ENCODE measurements around the gene L3MBTL4. TPM values are rescaled to one million over a fixed set of nuclear protein-coding genes. Genes with fewer than 3 reads are reported as not detected.

Gene L3MBTL4
- total RNA-seq, 2 experiments from 2014 or later: 0.19 to 0.47 TPM

DNA sequence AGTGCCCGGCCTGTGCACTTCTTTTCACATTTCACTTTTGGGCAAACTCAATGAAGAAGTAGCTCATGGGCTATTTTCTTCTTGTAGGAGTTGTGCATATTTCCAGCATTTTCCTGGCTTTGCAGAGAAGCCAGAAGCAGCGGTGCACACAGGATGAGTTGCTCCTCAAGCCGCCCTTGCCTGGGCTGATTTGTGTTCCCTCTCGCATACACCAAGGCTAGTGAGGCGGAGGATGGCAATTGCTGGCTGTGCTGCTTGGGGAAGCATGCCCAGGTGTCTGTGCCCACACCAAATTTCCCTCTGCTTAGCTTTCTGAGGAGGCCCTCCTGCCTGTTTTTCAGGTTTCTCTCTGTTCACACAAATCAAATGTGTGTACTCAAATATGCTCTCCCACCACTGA, 434.0 kb downstream of the L3MBTL4 start:
- no peak overlapping the region for H3K4me3 Mint-ChIP-seq
- no peaks in the 10 kb centered on the region for H3K27me3 Mint-ChIP-seq
- H3K36me3 Mint-ChIP-seq (ENCODE audit: low read depth): no peaks in the 10 kb centered on the region
- no peaks in the 10 kb centered on the region for H3K36me3 ChIP-seq (ENCODE audit: insufficient read depth, low read length)
- no peak overlapping the region for H3K27ac Mint-ChIP-seq
- H3K27ac ChIP-seq (ENCODE audit: low read depth in 1 of 2, low read length in 2 of 2): no peak overlapping the region
- ATAC-seq (ENCODE audit: poor library complexity) (no peak), DNase-seq (no peak)
- H3K4me1 Mint-ChIP-seq (ENCODE audit: low read depth): no peaks in the 10 kb centered on the region
- H3K4me1 ChIP-seq (ENCODE audit: insufficient read depth, low read length): no peaks in the 10 kb centered on the region
- peaks cover 0 to 3% of the 10 kb centered on the region in 2 experiments for H3K27me3 ChIP-seq (ENCODE audit: control insufficient read depth in 1 of 2, insufficient read depth in 2 of 2, low read length in 2 of 2)
- TF ChIP-seq, protein P1, sequence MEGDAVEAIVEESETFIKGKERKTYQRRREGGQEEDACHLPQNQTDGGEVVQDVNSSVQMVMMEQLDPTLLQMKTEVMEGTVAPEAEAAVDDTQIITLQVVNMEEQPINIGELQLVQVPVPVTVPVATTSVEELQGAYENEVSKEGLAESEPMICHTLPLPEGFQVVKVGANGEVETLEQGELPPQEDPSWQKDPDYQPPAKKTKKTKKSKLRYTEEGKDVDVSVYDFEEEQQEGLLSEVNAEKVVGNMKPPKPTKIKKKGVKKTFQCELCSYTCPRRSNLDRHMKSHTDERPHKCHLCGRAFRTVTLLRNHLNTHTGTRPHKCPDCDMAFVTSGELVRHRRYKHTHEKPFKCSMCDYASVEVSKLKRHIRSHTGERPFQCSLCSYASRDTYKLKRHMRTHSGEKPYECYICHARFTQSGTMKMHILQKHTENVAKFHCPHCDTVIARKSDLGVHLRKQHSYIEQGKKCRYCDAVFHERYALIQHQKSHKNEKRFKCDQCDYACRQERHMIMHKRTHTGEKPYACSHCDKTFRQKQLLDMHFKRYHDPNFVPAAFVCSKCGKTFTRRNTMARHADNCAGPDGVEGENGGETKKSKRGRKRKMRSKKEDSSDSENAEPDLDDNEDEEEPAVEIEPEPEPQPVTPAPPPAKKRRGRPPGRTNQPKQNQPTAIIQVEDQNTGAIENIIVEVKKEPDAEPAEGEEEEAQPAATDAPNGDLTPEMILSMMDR (IDR thresholded peaks at IDR 0.05): no peak
- no peak overlapping the region for H3K4me3 ChIP-seq (ENCODE audit: low read length)
- POLR2A ChIA-PET: no interaction called here
- intact Hi-C loops (cut with DNase I, micrococcal nuclease): no loop called here
- peaks cover 0 to 6% of the 10 kb centered on the region in 2 experiments for H3K9me3 ChIP-seq (ENCODE audit: control insufficient read depth in 1 of 2, insufficient read depth in 1 of 2, low read length in 2 of 2)
- no peaks in the 10 kb centered on the region for H3K9me3 Mint-ChIP-seq
- CTCF ChIA-PET: interaction anchor here (1.2 kb wide), 1 partner anchor 8 kb away, joined by 3 read pairs; no protein-coding TSS in a partner anchor

DNA sequence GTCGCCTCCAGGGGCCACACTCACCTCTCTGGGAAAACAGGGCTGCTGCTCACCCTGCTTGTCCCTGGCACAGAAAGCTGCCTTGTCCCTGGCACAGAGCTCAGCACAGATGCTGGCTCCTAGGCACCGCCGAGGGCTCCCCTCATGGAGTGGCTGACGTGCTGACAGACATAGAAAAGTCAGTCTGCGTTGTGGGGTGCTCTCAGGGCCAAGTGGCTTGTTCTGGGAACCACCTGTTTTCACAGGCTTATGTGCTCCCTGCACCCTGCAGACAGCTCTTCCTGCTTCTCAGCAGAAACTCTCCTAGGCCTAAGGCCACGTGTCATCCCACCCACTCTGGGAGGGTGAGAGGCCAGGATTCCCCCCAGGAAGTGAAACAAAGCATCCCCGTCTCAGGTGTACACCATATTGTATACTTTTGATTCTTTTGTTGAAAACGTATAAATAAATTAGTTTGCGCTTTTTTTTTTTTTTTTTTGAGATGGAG, 434.7 kb downstream of the L3MBTL4 start:
- intact Hi-C loops (cut with DNase I, micrococcal nuclease): no loop called here
- POLR2A ChIA-PET: no interaction called here
- no peaks in the 10 kb centered on the region for H3K36me3 ChIP-seq (ENCODE audit: insufficient read depth, low read length)
- no peaks in the 10 kb centered on the region for H3K27me3 ChIP-seq (ENCODE audit: control insufficient read depth in 1 of 2, insufficient read depth in 2 of 2, low read length in 2 of 2)
- Mint-ChIP-seq H3K27ac (no peak overlapping the region), H3K27me3 (no peaks in the 10 kb centered on the region), H3K4me3 (no peak overlapping the region), H3K36me3 (ENCODE audit: low read depth) (no peaks in the 10 kb centered on the region), H3K9me3 (no peaks in the 10 kb centered on the region), H3K4me1 (ENCODE audit: low read depth) (no peaks in the 10 kb centered on the region)
- H3K4me3 ChIP-seq (ENCODE audit: low read length): no peak overlapping the region
- DNase-seq (no peak), ATAC-seq (ENCODE audit: poor library complexity) (no peak)
- H3K4me1 ChIP-seq (ENCODE audit: insufficient read depth, low read length): no peaks in the 10 kb centered on the region
- TF ChIP-seq, protein P1 (IDR thresholded peaks at IDR 0.05): no peak
- peaks cover 0 to 6% of the 10 kb centered on the region in 2 experiments for H3K9me3 ChIP-seq (ENCODE audit: control insufficient read depth in 1 of 2, insufficient read depth in 1 of 2, low read length in 2 of 2)
- no peak overlapping the region for H3K27ac ChIP-seq (ENCODE audit: low read depth in 1 of 2, low read length in 2 of 2)
- CTCF ChIA-PET: interaction anchor here (1.2 kb wide), 1 partner anchor 7 kb away, joined by 3 read pairs; no protein-coding TSS in a partner anchor

DNA sequence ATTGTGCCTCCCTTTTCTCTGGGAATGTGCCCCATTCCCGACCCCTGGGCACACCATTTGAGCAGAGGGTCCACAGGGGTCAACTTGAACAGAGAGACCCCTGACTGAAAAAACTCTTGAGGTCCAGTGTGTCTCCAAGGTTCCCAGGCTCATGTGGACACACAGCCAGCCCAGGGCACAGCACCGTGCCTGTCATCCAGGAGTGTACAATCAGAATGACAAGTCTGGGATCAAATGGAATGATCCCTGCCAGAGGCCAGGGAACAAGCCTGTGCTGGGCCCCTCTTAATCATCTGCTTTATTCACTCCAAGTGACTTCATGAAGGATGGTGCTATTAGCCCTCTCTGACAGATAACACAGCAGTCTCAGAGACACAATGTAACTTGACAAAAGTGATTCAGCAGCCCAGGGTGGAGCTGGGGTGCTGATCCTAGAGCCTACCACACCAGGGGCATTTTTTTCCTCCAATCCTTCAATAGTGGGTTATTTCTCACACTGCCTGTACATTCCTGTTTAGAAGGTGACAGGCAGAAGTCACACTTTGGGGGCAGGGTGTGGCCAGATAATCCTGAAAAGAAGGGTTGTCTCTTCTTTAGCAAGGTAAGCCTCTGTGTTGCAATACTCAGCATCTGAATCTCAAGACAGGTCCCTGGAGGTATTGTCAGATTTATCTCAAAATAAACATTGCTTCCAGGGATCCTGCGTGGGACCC, 435.4 kb downstream of the L3MBTL4 start:
- Histone ChIP-seq H3K27ac (ENCODE audit: low read depth in 1 of 2, low read length in 2 of 2) (no peak overlapping the region), H3K4me1 (ENCODE audit: insufficient read depth, low read length) (no peaks in the 10 kb centered on the region), H3K9me3 (ENCODE audit: control insufficient read depth in 1 of 2, insufficient read depth in 1 of 2, low read length in 2 of 2) (peaks cover 0 to 6% of the 10 kb centered on the region in 2 experiments), H3K4me3 (ENCODE audit: low read length) (no peak overlapping the region), H3K27me3 (ENCODE audit: control insufficient read depth in 1 of 2, insufficient read depth in 2 of 2, low read length in 2 of 2) (no peaks in the 10 kb centered on the region), H3K36me3 (ENCODE audit: insufficient read depth, low read length) (no peaks in the 10 kb centered on the region)
- CTCF ChIA-PET: no interaction called here
- DNase-seq: no peak
- H3K27ac Mint-ChIP-seq: no peak overlapping the region
- no peaks in the 10 kb centered on the region for H3K36me3 Mint-ChIP-seq (ENCODE audit: low read depth)
- intact Hi-C loops (cut with DNase I, micrococcal nuclease): no loop called here
- H3K9me3 Mint-ChIP-seq: no peaks in the 10 kb centered on the region
- no peaks in the 10 kb centered on the region for H3K4me1 Mint-ChIP-seq (ENCODE audit: low read depth)
- no peak overlapping the region for H3K4me3 Mint-ChIP-seq
- no peak for ATAC-seq (ENCODE audit: poor library complexity)
- TF ChIP-seq, protein P1 (IDR thresholded peaks at IDR 0.05): no peak
- H3K27me3 Mint-ChIP-seq: no peaks in the 10 kb centered on the region
- POLR2A ChIA-PET: no interaction called here
